Natural killer cell (primary cell): ENCODE measurements around the gene BANF1. TPM values are rescaled to one million over a fixed set of nuclear protein-coding genes. Genes with fewer than 3 reads are reported as not detected.

Experiments used
- ATAC-seq, 3 donors: fragments of 150-1000 bp in 2 of 3; fragments of 200-7000 bp in 1 of 3; cut with Tn5 transposase; 1 replicate in 1 of 3; 2 replicates in 2 of 3; pipeline ENCODE4 v1.10.0; 2021; ENCODE audit warnings: mild to moderate bottlenecking in 2 of 3, moderate library complexity in 2 of 3
- DNase-seq, 2 donors: peaks; one replicate each; pipeline versions ENCODE4 v3.0.0 to v3.0.0-alpha.2; 2013 to 2021; ENCODE audit warnings: mixed read lengths in 1 of 2
- H3K27ac ChIP-seq: one replicate; pipeline ENCODE4 v1.5.1; 2013; ENCODE audit warnings: mild to moderate bottlenecking, low read length
- H3K27me3 ChIP-seq: one replicate; pipeline ENCODE4 v1.6.1; 2013; ENCODE audit warnings: low read length; ENCODE audit not compliant: control insufficient read depth, insufficient read depth
- H3K36me3 ChIP-seq: one replicate; pipeline ENCODE4 v1.6.1; 2013; ENCODE audit warnings: low read length; ENCODE audit not compliant: control insufficient read depth, insufficient read depth
- H3K4me1 ChIP-seq: one replicate; pipeline ENCODE4 v1.6.1; 2013; ENCODE audit warnings: low read length; ENCODE audit not compliant: control insufficient read depth, insufficient read depth
- H3K4me3 ChIP-seq: one replicate; pipeline ENCODE4 v1.5.1; 2013; ENCODE audit warnings: low read length
- H3K9me3 ChIP-seq: one replicate; pipeline ENCODE4 v1.6.1; 2013; ENCODE audit warnings: low read length; ENCODE audit not compliant: control insufficient read depth, insufficient read depth
- H3K27ac Mint-ChIP-seq, 2 donors: one replicate each; pipeline ENCODE4 v1.8.0; 2022; ENCODE audit warnings: mild to moderate bottlenecking in 2 of 2, mixed read lengths in 2 of 2, moderate library complexity in 1 of 2
- H3K27me3 Mint-ChIP-seq, 2 donors: one replicate each; pipeline ENCODE4 v1.8.0; 2022; ENCODE audit warnings: low read depth in 2 of 2, mixed read lengths in 2 of 2
- H3K36me3 Mint-ChIP-seq: one replicate; pipeline ENCODE4 v1.8.0; 2022; ENCODE audit warnings: mixed read lengths
- H3K4me1 Mint-ChIP-seq, 2 donors: one replicate each; pipeline ENCODE4 v1.8.0; 2022; ENCODE audit warnings: mixed read lengths in 2 of 2
- H3K4me3 Mint-ChIP-seq: one replicate; pipeline ENCODE4 v1.8.0; 2022; ENCODE audit warnings: mild to moderate bottlenecking, moderate library complexity, mixed read lengths
- H3K9me3 Mint-ChIP-seq, 2 donors: one replicate each; pipeline ENCODE4 v1.8.0; 2022; ENCODE audit warnings: mixed read lengths in 2 of 2
- CTCF ChIP-seq: fragments of 200-600 bp; IDR thresholded peaks from one replicate; pipeline ENCODE4 v1.8.0; 2022; ENCODE audit warnings: antibody characterized with exemption
- WGBS: methylation state at CpG from one replicate; pipeline ENCODE4 v1.1.7; 2013; ENCODE audit warnings: missing lambda C conversion rate; ENCODE audit not compliant: insufficient coverage; 5-methylcytosine and 5-hydroxymethylcytosine counted together
- intact Hi-C: fragments of 100-400 bp; cut with micrococcal nuclease; formaldehyde crosslinking; loops from one replicate; pipeline ENCODE4 v1.14.2; 2022
- total RNA-seq, 4 donors: library from RNA; stranded (reverse); fragments of 120-200 nt in 1 of 4; gene quantifications; one replicate each; pipeline versions ENCODE4 v1.2.3 to v1.2.4, GENCODE V29; 2013 to 2022

The BANF1 gene
- total RNA-seq: 100 to 1,000 TPM in 1 of 3 donors, 10 to 100 TPM in 2; 87.8 to 107 (median 90.4) TPM
- total RNA-seq (2013): 27.0 TPM

- WGBS: under 1% methylated on average over 55 of the region's 55 CpGs
Observed at GRCh38 chr11:66001942-66002647, at the start of gene BANF1, which contains the start of gene EIF1AD. Gene BANF1 (plus strand): TSS chr11:66002503. CDS start chr11:66003251, 748 bp downstream. Gene EIF1AD (minus strand): TSS chr11:66002157. CDS start chr11:66000389, 1,768 bp downstream.

GRCh38 chr11:65953471-65953870, 48.8 kb upstream of the BANF1 start:
- DNase-seq: no peak
- H3K36me3 Mint-ChIP-seq: no peaks in the 10 kb centered on the region
- WGBS: 94% methylated on average over 20 of the region's 20 CpGs
- no peak overlapping the region for H3K27ac Mint-ChIP-seq
- TF ChIP-seq CTCF: no peak
- H3K9me3 Mint-ChIP-seq: no peaks in the 10 kb centered on the region
- H3K4me1 Mint-ChIP-seq: no peaks in the 10 kb centered on the region
- H3K4me1 ChIP-seq: peaks cover 15% of the 10 kb centered on the region
- H3K36me3 ChIP-seq: no peaks in the 10 kb centered on the region
- H3K27me3 ChIP-seq: no peaks in the 10 kb centered on the region
- intact Hi-C loops: no loop called here
- no peaks in the 10 kb centered on the region for H3K27me3 Mint-ChIP-seq
- no peak overlapping the region for H3K4me3 Mint-ChIP-seq
- H3K27ac ChIP-seq: no peak overlapping the region
- no peak overlapping the region for H3K4me3 ChIP-seq
- H3K9me3 ChIP-seq: no peaks in the 10 kb centered on the region
- ATAC-seq: no peak

More at GRCh38 chr11:66001942-66002647, at the start of gene BANF1, which contains the start of gene EIF1AD:
- Mint-ChIP-seq H3K36me3 (no peaks in the 10 kb centered on the region), H3K27me3 (no peaks in the 10 kb centered on the region), H3K9me3 (no peaks in the 10 kb centered on the region), H3K27ac (peak within 1 kb of the TSS; percentile 99), H3K4me1 (peaks cover 22 to 41% of the 10 kb centered on the region in 2 donors), H3K4me3 (peak within 1 kb of the TSS; percentile 99)
- Histone ChIP-seq H3K4me1 (peaks cover 24% of the 10 kb centered on the region), H3K36me3 (peaks cover 45% of the 10 kb centered on the region), H3K4me3 (peak within 1 kb of the TSS; percentile 54), H3K27ac (peak within 1 kb of the TSS; percentile 77), H3K27me3 (no peaks in the 10 kb centered on the region), H3K9me3 (no peaks in the 10 kb centered on the region)
- peak; percentile 90 to 98 for DNase-seq
- no peak for TF ChIP-seq CTCF
- ATAC-seq: peak; percentile 84 to 92 (median 85)
- intact Hi-C loops: loop anchor here (1.0 to 5.0 kb wide), 4 partner anchors 19 to 390 kb away; partner anchors contain the start of genes KAT5, MAP3K11 and SART1

GRCh38 chr11:65954771-65955170, 47.5 kb upstream of the BANF1 start:
- H3K36me3 ChIP-seq: no peaks in the 10 kb centered on the region
- no peaks in the 10 kb centered on the region for H3K27me3 Mint-ChIP-seq

More at GRCh38 chr11:65954771-65955170, 47.5 kb upstream of the BANF1 start:
- no peaks in the 10 kb centered on the region for H3K36me3 Mint-ChIP-seq
- DNase-seq (no peak), ATAC-seq (no peak)
- Histone ChIP-seq H3K4me3 (no peak overlapping the region), H3K27me3 (no peaks in the 10 kb centered on the region), H3K27ac (no peak overlapping the region), H3K9me3 (no peaks in the 10 kb centered on the region), H3K4me1 (peaks cover 15% of the 10 kb centered on the region)
- no peaks in the 10 kb centered on the region for H3K9me3 Mint-ChIP-seq
- WGBS: 89% methylated on average over 5 of the region's 8 CpGs
- no peak overlapping the region for H3K4me3 Mint-ChIP-seq
- no peak for TF ChIP-seq CTCF
- H3K4me1 Mint-ChIP-seq: no peaks in the 10 kb centered on the region
- intact Hi-C loops: no loop called here
- no peak overlapping the region for H3K27ac Mint-ChIP-seq
